ENCODE measurements around the gene ALPG.

GRCh38 chr2:232386490-232386739 lies 20.2 kb upstream of the ALPG start:
- TF ChIP-seq CTCF (IDR thresholded peaks at IDR 0.05) (no peak), POLR2A (IDR thresholded peaks at IDR 0.05) (no peak)
